CD14-positive monocyte (primary cell): ENCODE results near the gene TLCD3B. TPM values are rescaled to one million over a fixed set of nuclear protein-coding genes. Genes with fewer than 3 reads are reported as not detected.

Experiments
- DNase-seq, 3 donors: peaks; one replicate each; pipeline ENCODE4 v3.0.0-alpha.2; 2011 to 2022
- H2AFZ ChIP-seq: 2 replicates; pipeline ENCODE4 v1.6.0; 2012; ENCODE audit warnings: mild to moderate bottlenecking, low read depth, low read length, inconsistent platforms; ENCODE audit not compliant: insufficient read depth, poor library complexity, severe bottlenecking
- H3K27ac ChIP-seq, 2 donors: 1 replicate in 1 of 2; 2 replicates in 1 of 2; pipeline ENCODE4 v1.5.1; 2012 to 2013; ENCODE audit warnings: low read length in 2 of 2, control low read depth in 1 of 2, inconsistent platforms in 1 of 2, low read depth in 1 of 2, mild to moderate bottlenecking in 1 of 2
- H3K27me3 ChIP-seq, 2 donors: one replicate each; pipeline versions ENCODE4 v1.6.0 to v1.6.1; 2011 to 2013; ENCODE audit warnings: low read length in 2 of 2; ENCODE audit not compliant: control insufficient read depth in 2 of 2, insufficient read depth in 2 of 2
- H3K36me3 ChIP-seq, 2 donors: replicated peaks in 1 of 2; 1 replicate in 1 of 2; 2 replicates in 1 of 2; pipeline versions ENCODE4 v1.5.1 to v1.6.1; 2012 to 2013; ENCODE audit warnings: low read length in 2 of 2, control low read depth in 1 of 2, inconsistent platforms in 1 of 2, mild to moderate bottlenecking in 1 of 2; ENCODE audit not compliant: insufficient read depth in 2 of 2, control insufficient read depth in 1 of 2
- H3K4me1 ChIP-seq, 2 donors: 1 replicate in 1 of 2; 2 replicates in 1 of 2; pipeline versions ENCODE4 v1.5.1 to v1.6.1; 2012 to 2013; ENCODE audit warnings: low read length in 2 of 2, control low read depth in 1 of 2, inconsistent platforms in 1 of 2, mild to moderate bottlenecking in 1 of 2, moderate library complexity in 1 of 2; ENCODE audit not compliant: insufficient read depth in 2 of 2, control insufficient read depth in 1 of 2
- H3K4me2 ChIP-seq: replicated peaks from 2 replicates; pipeline ENCODE3; 2012; ENCODE audit warnings: low read length, moderate library complexity, mild to moderate bottlenecking; ENCODE audit not compliant: poor library complexity, severe bottlenecking; ENCODE audit errors: extremely low read depth
- H3K4me3 ChIP-seq, 3 experiments: fragments of 200-600 bp in 1 of 3; sonication (generic) in 1 of 3; replicated peaks in 1 of 3; 1 replicate in 2 of 3; 2 replicates in 1 of 3; pipeline ENCODE4 v1.5.1; 2011 to 2013; ENCODE audit warnings: low read length in 3 of 3, mild to moderate bottlenecking in 3 of 3, control low read depth in 2 of 3, low read depth in 2 of 3, inconsistent platforms in 1 of 3, moderate library complexity in 1 of 3
- H3K79me2 ChIP-seq: 2 replicates; pipeline ENCODE4 v1.6.0; 2012; ENCODE audit warnings: mild to moderate bottlenecking, control low read depth, inconsistent platforms, low read length, moderate library complexity; ENCODE audit not compliant: insufficient read depth
- H3K9ac ChIP-seq: 2 replicates; pipeline ENCODE4 v1.6.0; 2017; ENCODE audit warnings: low read length, mild to moderate bottlenecking; ENCODE audit not compliant: insufficient read depth, poor library complexity, severe bottlenecking
- H3K9me3 ChIP-seq, 2 donors: replicated peaks in 1 of 2; 1 replicate in 1 of 2; 2 replicates in 1 of 2; pipeline versions ENCODE4 v1.5.1 to v1.6.1; 2012 to 2013; ENCODE audit warnings: low read length in 2 of 2, control low read depth in 1 of 2; ENCODE audit not compliant: control insufficient read depth in 1 of 2, insufficient read depth in 1 of 2
- H4K20me1 ChIP-seq: 2 replicates; pipeline ENCODE4 v1.6.0; 2012; ENCODE audit warnings: mild to moderate bottlenecking, low read length, control low read depth, moderate library complexity; ENCODE audit not compliant: insufficient read depth
- H3K27ac Mint-ChIP-seq, 7 donors: one replicate each; pipeline ENCODE4 v1.8.0; 2020; ENCODE audit warnings: mild to moderate bottlenecking in 7 of 7, mixed read lengths in 7 of 7, moderate library complexity in 6 of 7, inconsistent platforms in 2 of 7
- H3K27me3 Mint-ChIP-seq, 3 donors: one replicate each; pipeline ENCODE4 v1.8.0; 2021 to 2022; ENCODE audit warnings: low read depth in 3 of 3, mild to moderate bottlenecking in 3 of 3, mixed read lengths in 3 of 3, moderate library complexity in 3 of 3, inconsistent platforms in 1 of 3
- H3K36me3 Mint-ChIP-seq, 2 donors: one replicate each; pipeline ENCODE4 v1.8.0; 2020; ENCODE audit warnings: mixed read lengths in 2 of 2, inconsistent platforms in 1 of 2, mild to moderate bottlenecking in 1 of 2
- H3K4me1 Mint-ChIP-seq: one replicate; pipeline ENCODE4 v1.8.0; 2020; ENCODE audit warnings: mild to moderate bottlenecking, mixed read lengths
- H3K4me3 Mint-ChIP-seq, 2 donors: one replicate each; pipeline ENCODE4 v1.8.0; 2020; ENCODE audit warnings: mild to moderate bottlenecking in 2 of 2, mixed read lengths in 2 of 2, moderate library complexity in 1 of 2
- H3K9me3 Mint-ChIP-seq, 7 donors: one replicate each; pipeline ENCODE4 v1.8.0; 2020 to 2022; ENCODE audit warnings: mixed read lengths in 7 of 7, mild to moderate bottlenecking in 6 of 7, moderate library complexity in 6 of 7, inconsistent platforms in 2 of 7
- WGBS: methylation state at CpG from one replicate; pipeline ENCODE4 v1.1.5; 2013; ENCODE audit warnings: missing lambda C conversion rate; ENCODE audit not compliant: insufficient coverage; 5-methylcytosine and 5-hydroxymethylcytosine counted together
- intact Hi-C, 2 donors: fragments of 100-400 bp; cut with micrococcal nuclease; formaldehyde crosslinking; loops; one replicate each; pipeline versions ENCODE4 v1.15.0 to v1.15.1; 2023
- polyA plus RNA-seq, 3 donors: library from polyadenylated mRNA; depleted of rRNA in 1 of 3; unstranded in 2 of 3; stranded (reverse) in 1 of 3; fragments of 300-500 nt in 2 of 3; fragments of >200 nt in 1 of 3; fragmentation: Illumina TruSeq in 2 of 3; gene quantifications; 1 replicate in 2 of 3; 2 replicates in 1 of 3; pipeline ENCODE4 v1.2.3, GENCODE V29; 2012 to 2021
- TF ChIP-seq, protein P1 (sequence below): fragments of 200-600 bp; IDR thresholded peaks from one replicate; pipeline ENCODE4 v1.8.0; 2022; ENCODE audit warnings: antibody characterized with exemption, mild to moderate bottlenecking

The TLCD3B gene
- polyA plus RNA-seq, 3 donors, result not detected

DNA sequence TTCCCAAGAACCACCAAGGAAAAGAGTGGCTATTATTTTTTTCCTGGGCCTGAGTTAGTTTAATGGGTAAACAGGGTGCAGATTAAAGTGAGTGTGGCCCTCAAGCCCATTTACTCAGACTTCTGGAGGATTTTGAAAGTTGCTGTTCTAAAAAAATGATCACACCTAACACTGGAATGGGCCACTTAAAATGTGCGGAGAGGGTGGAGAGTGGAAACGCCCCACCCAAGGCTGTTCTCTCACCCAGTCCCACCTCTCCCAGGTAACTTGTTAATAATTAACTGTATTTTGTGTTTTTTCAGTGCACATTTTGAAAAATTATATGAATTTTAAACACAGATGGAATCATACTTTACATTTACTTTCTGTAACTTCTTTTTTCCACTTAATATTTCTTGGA lies 41.0 kb downstream of the TLCD3B start:
- Histone ChIP-seq H3K27me3 (no peaks in the 10 kb centered on the region), H3K4me3 (no peak overlapping the region), H3K79me2 (peaks cover 4% of the 10 kb centered on the region), H3K36me3 (peaks cover 82 to 87% of the 10 kb centered on the region in 2 donors), H3K4me2 (no peak overlapping the region), H2AFZ (no peak overlapping the region), H3K27ac (no peak overlapping the region), H4K20me1 (peaks cover 13% of the 10 kb centered on the region), H3K9me3 (no peaks in the 10 kb centered on the region), H3K4me1 (peaks cover 7 to 18% of the 10 kb centered on the region in 2 donors), H3K9ac (no peak overlapping the region)
- Mint-ChIP-seq H3K4me3 (no peak overlapping the region), H3K27me3 (peaks cover 0 to 2% (median 0%) of the 10 kb centered on the region in 3 donors), H3K27ac (no peak overlapping the region), H3K36me3 (peaks cover 58 to 72% of the 10 kb centered on the region in 2 donors), H3K9me3 (no peaks in the 10 kb centered on the region), H3K4me1 (peaks cover 13% of the 10 kb centered on the region)
- WGBS, result no CpG with 5 or more reads among the region's 2 CpGs
- no peak for DNase-seq
- intact Hi-C loops, result loop anchor here (5.0 to 10.0 kb wide), 2 partner anchors 175 to 767 kb away; partner anchors contain the start of genes PAGR1 (in 1 of the 2) and PRRT2 (in 1 of the 2)
- TF ChIP-seq, protein P1, sequence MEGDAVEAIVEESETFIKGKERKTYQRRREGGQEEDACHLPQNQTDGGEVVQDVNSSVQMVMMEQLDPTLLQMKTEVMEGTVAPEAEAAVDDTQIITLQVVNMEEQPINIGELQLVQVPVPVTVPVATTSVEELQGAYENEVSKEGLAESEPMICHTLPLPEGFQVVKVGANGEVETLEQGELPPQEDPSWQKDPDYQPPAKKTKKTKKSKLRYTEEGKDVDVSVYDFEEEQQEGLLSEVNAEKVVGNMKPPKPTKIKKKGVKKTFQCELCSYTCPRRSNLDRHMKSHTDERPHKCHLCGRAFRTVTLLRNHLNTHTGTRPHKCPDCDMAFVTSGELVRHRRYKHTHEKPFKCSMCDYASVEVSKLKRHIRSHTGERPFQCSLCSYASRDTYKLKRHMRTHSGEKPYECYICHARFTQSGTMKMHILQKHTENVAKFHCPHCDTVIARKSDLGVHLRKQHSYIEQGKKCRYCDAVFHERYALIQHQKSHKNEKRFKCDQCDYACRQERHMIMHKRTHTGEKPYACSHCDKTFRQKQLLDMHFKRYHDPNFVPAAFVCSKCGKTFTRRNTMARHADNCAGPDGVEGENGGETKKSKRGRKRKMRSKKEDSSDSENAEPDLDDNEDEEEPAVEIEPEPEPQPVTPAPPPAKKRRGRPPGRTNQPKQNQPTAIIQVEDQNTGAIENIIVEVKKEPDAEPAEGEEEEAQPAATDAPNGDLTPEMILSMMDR, result no peak

DNA sequence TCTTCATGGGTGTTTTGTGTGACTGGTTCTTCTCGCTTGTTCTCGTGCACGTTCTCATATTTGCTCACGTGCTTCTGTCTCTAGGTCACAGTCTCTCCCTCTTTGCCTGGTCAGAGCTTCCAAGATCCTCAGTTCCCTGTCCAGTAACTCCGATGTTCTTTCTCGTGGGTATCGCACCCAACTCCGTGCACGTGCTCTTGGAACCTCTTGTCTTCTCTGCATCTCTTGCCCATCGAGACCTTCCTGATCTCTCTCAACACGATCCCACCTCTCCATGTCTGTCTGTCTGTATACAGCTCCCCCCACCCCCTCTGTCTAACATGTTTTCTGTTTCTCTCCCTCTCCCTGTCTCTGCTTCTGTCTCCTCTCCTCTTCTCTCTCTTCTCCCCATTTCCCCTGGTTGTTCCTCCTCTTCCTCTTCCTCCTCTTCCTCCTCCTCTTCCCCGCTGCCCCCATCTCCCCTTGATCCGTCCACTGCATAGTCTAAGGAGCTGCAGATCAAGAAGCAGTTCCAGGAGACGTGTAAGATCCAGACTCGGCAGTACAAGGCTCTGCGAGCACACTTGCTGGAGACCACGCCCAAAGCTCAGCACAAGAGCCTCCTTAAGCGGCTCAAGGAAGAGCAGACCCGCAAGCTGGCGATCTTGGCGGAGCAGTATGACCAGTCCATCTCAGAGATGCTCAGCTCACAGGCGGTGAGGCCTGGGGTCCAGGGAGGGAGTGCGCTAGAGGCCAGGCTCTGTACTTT lies 41.8 kb downstream of the TLCD3B start:
- Mint-ChIP-seq H3K4me1 (peaks cover 6% of the 10 kb centered on the region), H3K9me3 (no peaks in the 10 kb centered on the region), H3K27me3 (no peaks in the 10 kb centered on the region), H3K27ac (peak overlapping the region in 2 of 7 donors; percentile 14 to 71), H3K36me3 (peaks cover 65 to 80% of the 10 kb centered on the region in 2 donors), H3K4me3 (no peak overlapping the region)
- H3K79me2 ChIP-seq, result no peaks in the 10 kb centered on the region
- WGBS, result 93% methylated on average over 22 of the region's 23 CpGs
- peaks cover 0 to 10% of the 10 kb centered on the region in 2 donors for H3K4me1 ChIP-seq
- H4K20me1 ChIP-seq, result peaks cover 15% of the 10 kb centered on the region
- TF ChIP-seq, protein P1, result no peak
- no peak overlapping the region for H2AFZ ChIP-seq
- H3K9me3 ChIP-seq, result no peaks in the 10 kb centered on the region
- no peaks in the 10 kb centered on the region for H3K27me3 ChIP-seq
- no peak overlapping the region for H3K4me3 ChIP-seq
- H3K27ac ChIP-seq, result no peak overlapping the region
- no peak for DNase-seq
- H3K36me3 ChIP-seq, result peaks cover 89 to 95% of the 10 kb centered on the region in 2 donors
- no peak overlapping the region for H3K4me2 ChIP-seq
- H3K9ac ChIP-seq, result no peak overlapping the region
- intact Hi-C loops, result no loop called here
